ENCODE measurements around the gene PIK3CD. TPM values are rescaled to one million over a fixed set of nuclear protein-coding genes. Genes with fewer than 3 reads are reported as not detected.

Gene PIK3CD
- total and polyA plus RNA-seq, 2 donors (not counting 3 experiments of a cell fraction or from before 2014, with no cell fraction given): 3.5 to 5.2 TPM

DNA sequence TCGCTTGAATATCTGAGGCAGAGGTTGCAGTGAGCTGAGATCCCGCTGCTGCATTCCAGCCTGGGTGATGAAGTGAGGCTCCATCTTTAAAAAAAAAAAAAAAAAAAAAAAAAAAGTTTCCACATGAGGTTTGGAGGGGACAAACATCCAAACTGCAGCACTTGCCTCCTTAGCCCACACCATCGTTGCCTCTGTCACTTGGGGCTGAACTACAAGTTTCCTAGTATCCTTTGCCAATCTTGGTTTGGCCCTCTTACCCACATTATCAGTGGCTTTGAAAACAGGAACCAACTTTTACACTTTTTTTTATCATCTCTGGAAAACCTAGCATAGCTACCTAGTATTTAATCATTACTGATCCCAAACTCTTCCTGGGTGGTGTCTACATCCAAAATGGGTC, 113.0 kb downstream of the PIK3CD start:
- CTCF ChIA-PET: no interaction called here
- Histone ChIP-seq H3K27me3 (ENCODE audit: control insufficient read depth in 2 of 2, insufficient read depth in 2 of 2, low read length in 2 of 2) (no peaks in the 10 kb centered on the region), H3K4me3 (replicated peaks in 1 of 3; ENCODE audit: insufficient read depth in 1 of 3, low read depth in 1 of 3, low read length in 3 of 3) (no peak overlapping the region), H2AFZ (ENCODE audit: low read depth, low read length) (no peak overlapping the region), H3K79me2 (ENCODE audit: control insufficient read depth, insufficient read depth, low read length) (peaks cover 15% of the 10 kb centered on the region), H3K27ac (ENCODE audit: insufficient read depth, low read depth, low read length) (no peak overlapping the region), H3K4me1 (ENCODE audit: control insufficient read depth, extremely low read depth, insufficient read depth, low read length) (no peaks in the 10 kb centered on the region), H4K20me1 (replicated peaks; ENCODE audit: control insufficient read depth, extremely low read depth, insufficient read depth, low read length) (peaks cover 2% of the 10 kb centered on the region), H3K9me3 (replicated peaks; ENCODE audit: control insufficient read depth, insufficient read depth, low read length) (no peaks in the 10 kb centered on the region), H3K9me1 (replicated peaks; ENCODE audit: control insufficient read depth, extremely low read depth, insufficient read depth, low read length) (no peaks in the 10 kb centered on the region), H3K36me3 (ENCODE audit: control insufficient read depth in 2 of 2, extremely low read depth in 1 of 2, insufficient read depth in 2 of 2, low read length in 2 of 2) (no peaks in the 10 kb centered on the region), H3K9ac (replicated peaks; ENCODE audit: extremely low read depth, insufficient read depth, low read length) (no peak overlapping the region), H3K4me2 (ENCODE audit: insufficient read depth, low read length) (no peak overlapping the region)
- dilution Hi-C loops (cut with MboI; ENCODE audit: extremely low pct_ligation_motif_present, low sequenced_read_pairs) (no loop called here), intact Hi-C loops (cut with micrococcal nuclease) (no loop called here)
- TF ChIP-seq, protein P1, sequence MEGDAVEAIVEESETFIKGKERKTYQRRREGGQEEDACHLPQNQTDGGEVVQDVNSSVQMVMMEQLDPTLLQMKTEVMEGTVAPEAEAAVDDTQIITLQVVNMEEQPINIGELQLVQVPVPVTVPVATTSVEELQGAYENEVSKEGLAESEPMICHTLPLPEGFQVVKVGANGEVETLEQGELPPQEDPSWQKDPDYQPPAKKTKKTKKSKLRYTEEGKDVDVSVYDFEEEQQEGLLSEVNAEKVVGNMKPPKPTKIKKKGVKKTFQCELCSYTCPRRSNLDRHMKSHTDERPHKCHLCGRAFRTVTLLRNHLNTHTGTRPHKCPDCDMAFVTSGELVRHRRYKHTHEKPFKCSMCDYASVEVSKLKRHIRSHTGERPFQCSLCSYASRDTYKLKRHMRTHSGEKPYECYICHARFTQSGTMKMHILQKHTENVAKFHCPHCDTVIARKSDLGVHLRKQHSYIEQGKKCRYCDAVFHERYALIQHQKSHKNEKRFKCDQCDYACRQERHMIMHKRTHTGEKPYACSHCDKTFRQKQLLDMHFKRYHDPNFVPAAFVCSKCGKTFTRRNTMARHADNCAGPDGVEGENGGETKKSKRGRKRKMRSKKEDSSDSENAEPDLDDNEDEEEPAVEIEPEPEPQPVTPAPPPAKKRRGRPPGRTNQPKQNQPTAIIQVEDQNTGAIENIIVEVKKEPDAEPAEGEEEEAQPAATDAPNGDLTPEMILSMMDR (IDR thresholded peaks at IDR 0.05; ENCODE audit: extremely low read depth in 1 of 2, insufficient read depth in 1 of 2, low read depth in 1 of 2, low read length in 2 of 2): no peak
- TF ChIP-seq FOS (IDR thresholded peaks at IDR 0.05; ENCODE audit: borderline replicate concordance, insufficient read depth, low read length): no peak
- TF ChIP-seq POLR2A (IDR thresholded peaks at IDR 0.05; ENCODE audit: low read depth, low read length): no peak
- no peak for TF ChIP-seq EZH2 (IDR thresholded peaks at IDR 0.05; ENCODE audit: borderline replicate concordance, low read depth, low read length, severe bottlenecking)
- TF ChIP-seq, protein P2, sequence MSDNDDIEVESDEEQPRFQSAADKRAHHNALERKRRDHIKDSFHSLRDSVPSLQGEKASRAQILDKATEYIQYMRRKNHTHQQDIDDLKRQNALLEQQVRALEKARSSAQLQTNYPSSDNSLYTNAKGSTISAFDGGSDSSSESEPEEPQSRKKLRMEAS (IDR thresholded peaks at IDR 0.05; ENCODE audit: insufficient read depth, insufficient read length): no peak
- no peak for TF ChIP-seq JUN (IDR thresholded peaks at IDR 0.05; ENCODE audit: borderline replicate concordance, insufficient read depth, insufficient read length, low read depth)
- no peak for TF ChIP-seq GATA2 (IDR thresholded peaks at IDR 0.05; ENCODE audit: insufficient read depth, insufficient read length, low read depth, low read length)
- no peak for TF ChIP-seq POLR2AphosphoS5 (IDR thresholded peaks at IDR 0.05; ENCODE audit: insufficient read depth, low read depth, low read length)
- TF ChIP-seq MYC (IDR thresholded peaks at IDR 0.05; ENCODE audit: low read depth, low read length): no peak
- no peak for DNase-seq (ENCODE audit: low read depth, low spot score)
- no TSS peak for BruUV-seq (replicated peaks)
- no peak for FAIRE-seq
- POLR2A ChIA-PET: interaction anchor here (0.7 kb wide), 1 partner anchor 120 kb away, joined by 5 read pairs; no protein-coding TSS in a partner anchor
